ENCODE measurements around the gene PLK5. TPM values are rescaled to one million over a fixed set of nuclear protein-coding genes. Genes with fewer than 3 reads are reported as not detected.

Gene PLK5
- total RNA-seq, 2 donors from 2014 or later, result not detected

DNA sequence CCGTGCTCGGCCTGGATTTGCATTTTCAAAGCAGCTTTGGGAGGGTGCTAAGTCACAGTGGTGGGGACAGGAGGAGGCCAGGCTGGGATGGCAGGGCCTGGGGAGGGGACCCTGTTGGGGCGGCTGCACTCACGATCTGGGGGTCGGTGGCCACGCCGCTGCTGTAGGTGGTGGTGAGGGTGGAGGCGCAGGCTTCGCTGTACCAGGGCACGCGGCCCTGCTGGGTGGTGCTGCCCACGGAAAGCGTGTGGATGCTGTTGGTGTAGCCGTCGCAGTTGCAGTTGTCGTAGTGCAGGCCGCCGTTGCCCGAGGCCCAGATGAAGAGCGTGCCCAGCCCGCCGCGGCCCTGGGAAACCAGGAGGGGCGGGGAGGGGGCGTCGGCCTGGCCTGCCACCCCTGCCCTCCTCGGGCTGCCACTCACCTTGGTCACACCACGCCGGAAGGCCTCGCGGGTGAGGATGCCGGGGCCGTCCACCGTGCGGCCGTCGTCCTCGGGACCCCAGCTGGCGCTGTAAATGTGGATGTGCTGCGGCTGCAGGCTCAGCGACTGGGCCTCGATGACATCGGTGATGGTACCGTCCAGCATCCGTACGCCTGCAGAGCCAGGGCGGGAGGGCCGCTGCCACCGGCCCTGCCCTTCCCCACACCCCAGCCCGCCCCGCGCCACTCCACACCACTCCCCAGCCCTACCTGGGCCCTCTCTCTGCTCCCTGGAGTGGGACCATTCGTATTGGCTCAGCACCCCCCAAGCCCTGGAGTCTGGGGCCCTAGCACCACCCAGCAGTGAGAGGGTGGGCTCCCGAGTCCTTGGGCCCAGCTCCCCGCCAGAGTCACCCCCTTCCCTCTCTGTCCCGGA, 36.9 kb upstream of the PLK5 start:
- H3K27ac Mint-ChIP-seq, result no peak overlapping the region
- no peak overlapping the region for H3K4me3 Mint-ChIP-seq
- H3K27me3 Mint-ChIP-seq, result no peaks in the 10 kb centered on the region
- peaks cover 10% of the 10 kb centered on the region for H3K4me1 Mint-ChIP-seq
- no peaks in the 10 kb centered on the region for H3K9me3 ChIP-seq (ENCODE audit: control insufficient read depth, low read length, poor library complexity, severe bottlenecking)
- DNase-seq, result no peak
- H3K36me3 Mint-ChIP-seq (ENCODE audit: low read depth), result no peaks in the 10 kb centered on the region
- ATAC-seq, result no peak

DNA sequence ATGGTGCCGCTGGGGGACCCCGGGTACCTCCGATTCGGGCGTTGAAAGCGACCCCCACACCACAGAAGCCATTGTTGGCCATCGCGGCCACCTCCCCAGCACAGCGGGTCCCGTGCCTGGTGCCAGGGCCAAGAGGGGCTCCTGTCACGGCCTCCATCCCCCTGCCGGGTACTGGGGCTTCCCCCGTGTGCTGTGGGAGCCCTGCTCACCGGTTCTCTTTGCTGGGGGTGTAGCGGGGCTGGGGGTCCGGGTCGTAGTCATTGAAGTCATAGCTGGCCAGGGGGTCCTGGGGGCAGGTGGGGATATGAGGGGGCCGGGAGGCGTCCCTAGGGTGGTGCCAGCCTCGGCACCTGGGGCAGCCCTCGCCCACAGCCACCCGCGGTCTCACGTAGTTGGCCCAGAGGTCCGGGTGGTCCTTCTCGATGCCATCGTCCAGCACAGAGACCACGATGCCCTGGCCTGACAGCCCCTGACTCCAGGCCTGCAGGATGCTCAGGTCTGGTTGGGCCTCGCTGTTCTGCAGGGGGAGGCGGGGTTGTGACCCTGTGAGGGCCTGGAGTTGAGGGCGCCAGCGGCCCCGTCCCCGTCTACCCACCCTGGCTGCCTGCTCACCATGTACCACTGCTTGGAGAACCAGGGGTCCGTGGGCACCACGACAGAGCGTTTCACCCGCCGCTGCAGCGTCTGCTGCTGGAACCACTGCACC, 36.1 kb upstream of the PLK5 start:
- Mint-ChIP-seq H3K36me3 (ENCODE audit: low read depth) (no peaks in the 10 kb centered on the region), H3K27ac (no peak overlapping the region), H3K4me1 (peaks cover 11% of the 10 kb centered on the region), H3K27me3 (no peaks in the 10 kb centered on the region), H3K4me3 (no peak overlapping the region)
- no peak for ATAC-seq
- no peaks in the 10 kb centered on the region for H3K9me3 ChIP-seq (ENCODE audit: control insufficient read depth, low read length, poor library complexity, severe bottlenecking)
- no peak for DNase-seq

DNA sequence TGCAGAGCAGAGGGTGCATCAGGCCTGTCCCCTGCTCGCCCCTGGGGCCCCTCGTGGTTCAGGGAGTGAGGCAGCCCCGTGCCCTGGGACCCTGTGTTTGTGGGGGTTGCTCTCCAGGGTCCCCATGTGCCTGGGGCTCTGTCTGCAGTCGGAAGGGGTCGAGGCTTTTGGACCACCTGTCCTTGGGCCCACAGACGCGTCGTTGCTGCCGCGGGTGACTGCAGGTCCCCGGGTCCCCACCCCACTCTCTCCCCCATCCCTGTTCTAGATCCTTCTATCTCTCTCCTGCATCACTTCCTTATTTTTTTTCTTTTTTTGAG, 35.6 kb upstream of the PLK5 start:
- Mint-ChIP-seq H3K27ac (peak overlapping the region; percentile 47), H3K4me1 (peaks cover 11% of the 10 kb centered on the region), H3K36me3 (ENCODE audit: low read depth) (no peaks in the 10 kb centered on the region), H3K4me3 (no peak overlapping the region), H3K27me3 (no peaks in the 10 kb centered on the region)
- ATAC-seq (no peak), DNase-seq (no peak)
- no peaks in the 10 kb centered on the region for H3K9me3 ChIP-seq (ENCODE audit: control insufficient read depth, low read length, poor library complexity, severe bottlenecking)

DNA sequence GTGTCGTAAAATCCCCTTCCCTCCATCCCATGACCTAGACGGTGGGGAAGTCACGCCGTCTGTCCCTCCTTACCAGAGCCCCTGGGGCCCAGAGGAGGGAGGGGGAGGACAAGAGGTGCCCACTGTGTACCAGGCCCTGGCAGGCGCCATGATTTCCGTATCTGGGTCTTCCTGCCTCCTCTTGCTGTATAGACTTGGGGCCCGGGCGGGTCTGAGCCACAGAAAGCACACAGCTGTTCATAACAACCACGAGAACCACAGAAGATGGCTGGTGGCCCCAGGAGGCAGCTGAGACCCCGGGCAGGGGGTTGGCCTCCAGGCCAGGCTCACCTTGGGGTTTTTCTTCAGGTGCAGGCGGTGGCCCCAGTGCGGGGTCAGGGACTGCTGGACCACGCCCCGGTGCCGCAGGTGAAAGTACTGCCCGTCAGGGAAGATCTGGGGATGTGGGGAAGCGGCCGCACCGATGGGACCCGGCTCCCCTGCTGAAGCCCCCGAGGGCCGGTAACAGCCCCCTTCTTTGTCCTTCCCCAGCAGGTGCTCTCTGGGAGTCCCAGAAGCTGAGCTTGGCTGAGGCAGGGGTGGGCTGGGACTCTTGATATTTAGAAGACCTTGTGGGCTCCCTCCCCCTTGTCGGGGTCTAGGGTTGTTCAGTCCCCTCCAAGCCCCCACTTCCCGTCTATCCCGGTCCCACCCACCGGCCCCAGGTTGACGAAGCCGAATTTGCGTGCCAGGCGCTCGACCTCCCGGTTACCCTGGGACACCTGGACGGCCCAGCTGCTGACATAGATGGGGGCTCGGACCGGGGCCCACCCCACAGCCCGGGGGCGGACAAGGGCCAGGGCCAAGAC, 34.2 kb upstream of the PLK5 start:
- H3K4me1 Mint-ChIP-seq, result peaks cover 11% of the 10 kb centered on the region
- ATAC-seq (no peak), DNase-seq (no peak)
- no peaks in the 10 kb centered on the region for H3K9me3 ChIP-seq (ENCODE audit: control insufficient read depth, low read length, poor library complexity, severe bottlenecking)
- H3K4me3 Mint-ChIP-seq, result peak overlapping the region; percentile 76
- no peaks in the 10 kb centered on the region for H3K27me3 Mint-ChIP-seq
- no peaks in the 10 kb centered on the region for H3K36me3 Mint-ChIP-seq (ENCODE audit: low read depth)
- no peak overlapping the region for H3K27ac Mint-ChIP-seq

DNA sequence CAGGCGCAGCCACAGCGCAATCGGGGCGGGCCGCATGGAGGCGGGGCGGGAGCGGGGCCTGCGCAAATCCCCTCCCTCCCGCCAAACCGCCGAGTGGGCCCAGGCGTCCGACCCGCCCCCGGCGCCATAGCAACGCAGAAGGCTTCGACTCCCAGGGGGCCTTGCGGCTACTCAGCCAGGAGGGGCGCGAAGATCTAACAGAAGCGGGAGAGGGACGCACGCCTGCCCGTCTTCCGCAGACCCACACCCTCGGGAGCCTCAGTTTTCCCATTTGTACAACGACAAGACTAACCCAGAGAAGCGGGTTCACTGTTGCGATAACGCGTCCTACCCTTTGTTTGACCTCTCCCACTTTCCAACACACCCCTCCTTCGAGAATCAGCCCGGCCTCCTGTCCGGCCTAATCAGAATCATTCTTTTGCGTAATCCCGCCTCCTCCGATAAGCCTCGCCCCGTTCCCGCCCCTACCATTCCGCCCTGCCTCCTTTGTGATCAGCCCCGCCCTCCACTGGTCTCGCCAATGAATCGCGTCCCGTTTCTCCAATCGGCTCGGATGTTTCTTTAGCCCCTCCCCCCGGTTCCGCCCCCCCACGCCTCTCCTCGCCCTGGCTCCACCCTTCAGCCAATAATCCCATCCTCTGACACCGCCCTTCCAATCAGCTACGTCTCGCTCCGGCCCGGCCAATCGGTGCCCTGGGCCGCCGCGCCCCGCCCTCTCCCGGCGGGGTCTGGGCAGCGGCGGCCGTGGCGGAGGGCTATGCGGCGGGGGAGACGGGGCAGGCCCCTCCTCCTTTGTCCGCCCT, 33.4 kb upstream of the PLK5 start, which contains the start of gene PCSK4:
TSS of gene PCSK4 (minus strand) at position 40 of the 803 bp plus-strand sequence. CDS start at position 36, 4 bp downstream.
- Mint-ChIP-seq H3K4me3 (peak within 1 kb of the TSS; percentile 93), H3K36me3 (ENCODE audit: low read depth) (no peaks in the 10 kb centered on the region), H3K4me1 (peaks cover 11% of the 10 kb centered on the region), H3K27me3 (no peaks in the 10 kb centered on the region), H3K27ac (peak within 1 kb of the TSS; percentile 67)
- no peaks in the 10 kb centered on the region for H3K9me3 ChIP-seq (ENCODE audit: control insufficient read depth, low read length, poor library complexity, severe bottlenecking)
- peak; percentile 88 for ATAC-seq
- DNase-seq, result peak; percentile 89 to 98 (median 92)

DNA sequence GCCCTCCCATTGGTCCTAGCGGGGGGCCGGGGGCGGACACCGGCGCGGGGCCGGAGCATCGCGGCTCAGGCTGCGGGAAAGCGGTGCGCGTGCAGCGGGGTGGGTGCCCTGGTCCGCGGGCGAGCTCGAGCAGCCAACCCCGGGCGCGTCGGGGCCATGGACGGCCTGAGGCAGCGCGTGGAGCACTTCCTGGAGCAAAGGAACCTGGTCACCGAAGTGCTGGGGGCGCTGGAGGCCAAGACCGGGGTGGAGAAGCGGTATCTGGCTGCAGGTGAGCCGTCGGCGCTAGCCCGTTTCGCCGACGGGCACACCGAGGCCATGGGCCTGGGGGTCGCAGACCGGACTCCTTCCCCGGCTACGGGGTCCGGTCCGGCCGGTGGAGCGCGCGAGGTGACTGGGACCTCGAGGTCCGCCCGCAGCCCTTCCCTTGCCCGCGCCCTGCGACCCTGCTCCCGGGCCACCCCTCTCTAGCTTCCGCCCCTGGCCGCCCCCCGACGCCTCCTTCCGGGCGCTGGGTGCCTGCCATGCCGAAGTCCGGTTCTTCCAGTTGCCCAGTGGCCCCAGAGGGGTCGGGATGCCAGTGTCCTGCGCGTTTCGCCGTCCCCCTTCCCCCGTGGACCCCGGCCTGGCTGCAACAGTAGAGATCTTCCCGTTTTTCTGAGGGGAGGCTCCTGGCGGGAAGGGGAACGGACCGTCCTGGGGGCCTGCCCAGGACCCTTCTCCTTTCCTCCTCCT, 32.6 kb upstream of the PLK5 start, which contains the start of gene REEP6:
TSS of gene REEP6 (plus strand) at position 68 of the 735 bp plus-strand sequence. CDS start at position 157, 89 bp downstream.
- ATAC-seq, result no peak
- Mint-ChIP-seq H3K27me3 (no peaks in the 10 kb centered on the region), H3K4me3 (peak within 1 kb of the TSS; percentile 93), H3K4me1 (peaks cover 11% of the 10 kb centered on the region), H3K27ac (peak within 1 kb of the TSS; percentile 67), H3K36me3 (ENCODE audit: low read depth) (no peaks in the 10 kb centered on the region)
- no peaks in the 10 kb centered on the region for H3K9me3 ChIP-seq (ENCODE audit: control insufficient read depth, low read length, poor library complexity, severe bottlenecking)
- DNase-seq, result no peak

DNA sequence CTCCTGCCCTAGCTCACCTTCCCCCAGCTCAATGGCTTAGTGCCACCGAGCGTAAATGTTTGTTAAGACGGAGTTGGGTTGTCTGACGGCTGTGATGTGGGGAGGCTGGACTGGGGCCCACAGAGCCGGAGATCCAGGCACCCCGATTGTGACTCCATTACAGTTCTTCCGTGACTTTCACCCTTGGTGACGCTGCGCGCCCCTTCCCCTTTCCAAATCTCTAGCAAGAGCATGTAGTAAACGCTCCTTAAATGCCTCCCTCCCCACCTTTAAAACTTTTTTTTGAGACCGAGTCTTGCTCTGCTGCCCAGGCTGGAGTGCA, 32.1 kb upstream of the PLK5 start:
- ATAC-seq (no peak), DNase-seq (no peak)
- H3K36me3 Mint-ChIP-seq (ENCODE audit: low read depth), result no peaks in the 10 kb centered on the region
- H3K27me3 Mint-ChIP-seq, result no peaks in the 10 kb centered on the region
- no peaks in the 10 kb centered on the region for H3K9me3 ChIP-seq (ENCODE audit: control insufficient read depth, low read length, poor library complexity, severe bottlenecking)
- peak overlapping the region; percentile 83 for H3K4me3 Mint-ChIP-seq
- H3K27ac Mint-ChIP-seq, result no peak overlapping the region
- H3K4me1 Mint-ChIP-seq, result peaks cover 11% of the 10 kb centered on the region

DNA sequence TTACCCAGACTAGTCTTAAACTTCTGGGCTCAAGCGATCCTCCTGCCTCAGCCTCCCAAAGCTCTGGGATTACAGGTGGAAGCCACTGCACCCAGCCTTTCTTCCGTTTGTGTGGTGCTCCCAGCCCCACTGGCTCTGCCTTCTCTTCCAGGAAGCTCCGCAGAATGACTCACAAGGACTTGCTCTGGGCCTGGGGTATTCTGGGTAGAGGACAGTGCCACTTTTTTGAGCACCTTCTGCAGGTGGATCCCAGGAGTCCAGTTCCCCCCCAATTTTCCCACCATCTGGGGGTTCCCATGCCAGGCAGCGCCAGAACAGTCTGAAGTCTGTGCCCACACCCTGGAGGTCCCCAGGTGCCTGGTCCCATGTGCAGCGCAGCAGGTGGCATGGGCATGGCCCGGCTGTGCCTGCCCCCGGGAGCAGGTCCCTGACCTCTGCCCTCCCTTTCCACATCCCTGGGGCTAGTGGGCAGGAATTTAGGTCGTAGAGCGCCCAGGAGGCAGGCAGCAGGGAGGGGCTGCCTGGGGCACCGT, 31.3 kb upstream of the PLK5 start:
- Mint-ChIP-seq H3K27me3 (no peaks in the 10 kb centered on the region), H3K36me3 (ENCODE audit: low read depth) (no peaks in the 10 kb centered on the region), H3K4me3 (no peak overlapping the region), H3K4me1 (peaks cover 11% of the 10 kb centered on the region), H3K27ac (no peak overlapping the region)
- ATAC-seq, result no peak
- DNase-seq, result no peak
- H3K9me3 ChIP-seq (ENCODE audit: control insufficient read depth, low read length, poor library complexity, severe bottlenecking), result no peaks in the 10 kb centered on the region

DNA sequence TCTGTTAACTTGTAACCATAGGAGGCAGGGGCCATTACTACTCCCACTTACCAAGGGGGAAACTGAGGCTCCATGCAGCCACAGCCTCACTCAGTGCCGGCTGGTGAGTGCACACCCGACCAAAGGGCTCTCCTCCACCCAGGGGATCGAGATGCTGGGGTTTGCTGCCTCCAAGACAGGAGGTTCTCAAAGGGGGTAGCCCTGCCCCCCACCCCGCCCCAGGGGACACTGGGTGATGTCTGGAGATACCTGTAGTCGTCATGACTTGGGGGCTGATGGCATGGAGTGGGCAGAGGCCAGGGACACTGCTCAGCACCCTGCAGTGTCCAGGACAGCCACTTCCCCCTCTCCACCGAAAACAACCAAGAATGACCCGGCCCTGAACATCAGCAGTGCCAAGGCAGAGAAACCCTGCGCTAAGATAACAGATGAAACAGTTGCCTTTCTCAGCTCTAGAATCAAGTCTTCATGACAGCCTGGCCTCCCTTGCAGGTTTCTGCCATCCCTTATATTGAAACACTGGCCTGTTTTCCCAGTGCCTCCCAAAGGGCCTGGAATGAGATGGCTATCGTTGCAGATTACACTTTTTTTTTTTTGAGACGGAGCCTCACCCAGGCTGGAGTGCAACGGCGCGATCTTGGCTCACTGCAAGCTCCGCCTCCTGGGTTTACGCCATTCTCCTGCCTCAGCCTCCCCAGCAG, 29.6 kb upstream of the PLK5 start:
- H3K4me3 Mint-ChIP-seq, result no peak overlapping the region
- H3K27me3 Mint-ChIP-seq, result no peaks in the 10 kb centered on the region
- ATAC-seq (no peak), DNase-seq (no peak)
- peaks cover 11% of the 10 kb centered on the region for H3K4me1 Mint-ChIP-seq
- H3K36me3 Mint-ChIP-seq (ENCODE audit: low read depth), result no peaks in the 10 kb centered on the region
- no peak overlapping the region for H3K27ac Mint-ChIP-seq
- no peaks in the 10 kb centered on the region for H3K9me3 ChIP-seq (ENCODE audit: control insufficient read depth, low read length, poor library complexity, severe bottlenecking)

DNA sequence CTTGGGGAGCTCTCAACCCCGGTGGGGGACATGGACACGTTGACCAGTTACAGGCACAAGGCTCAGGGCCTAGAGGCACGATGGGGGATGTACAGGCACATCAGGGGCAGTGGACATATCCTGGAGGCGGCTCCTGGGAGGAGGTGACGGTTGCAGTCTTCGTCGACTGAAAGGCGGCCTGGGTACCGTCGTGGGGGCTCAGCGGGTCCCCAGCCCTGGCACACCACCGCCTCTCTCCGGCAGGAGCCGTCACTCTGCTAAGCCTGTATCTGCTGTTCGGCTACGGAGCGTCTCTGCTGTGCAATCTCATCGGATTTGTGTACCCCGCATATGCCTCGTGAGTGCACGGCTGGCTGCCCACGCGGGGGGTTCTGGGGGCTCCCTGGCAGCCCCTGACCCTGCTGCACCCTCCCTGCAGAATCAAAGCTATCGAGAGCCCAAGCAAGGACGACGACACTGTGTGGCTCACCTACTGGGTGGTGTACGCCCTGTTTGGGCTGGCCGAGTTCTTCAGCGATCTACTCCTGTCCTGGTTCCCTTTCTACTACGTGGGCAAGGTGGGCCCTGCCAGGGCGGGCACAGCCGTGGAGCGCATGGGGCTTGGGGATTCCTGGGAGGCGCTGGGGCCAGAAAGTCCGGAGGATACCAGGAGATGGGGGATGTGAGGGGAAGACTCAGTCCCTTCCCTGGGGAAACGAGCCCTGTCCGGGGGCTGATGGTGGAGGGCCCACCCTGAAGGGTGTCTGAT, 28.7 kb upstream of the PLK5 start:
- no peak overlapping the region for H3K27ac Mint-ChIP-seq
- no peak for DNase-seq
- peaks cover 8% of the 10 kb centered on the region for H3K4me1 Mint-ChIP-seq
- no peak overlapping the region for H3K4me3 Mint-ChIP-seq
- no peaks in the 10 kb centered on the region for H3K36me3 Mint-ChIP-seq (ENCODE audit: low read depth)
- H3K27me3 Mint-ChIP-seq, result no peaks in the 10 kb centered on the region
- H3K9me3 ChIP-seq (ENCODE audit: control insufficient read depth, low read length, poor library complexity, severe bottlenecking), result no peaks in the 10 kb centered on the region
- ATAC-seq, result no peak
